CD4-positive, alpha-beta T cell treated with Interferon alpha-2 for 1 hour (primary cell): ENCODE measurements around the gene PSMF1.
"Not testable (repeated sequence)": the region's sequence is repeated elsewhere in the genome, so short reads cannot be mapped to it uniquely, and the experiment has no call there.

Experiments
- DNase-seq, 2 donors: peaks; one replicate each; pipeline ENCODE4 v3.0.0-alpha.2; 2020 to 2022

Gene PSMF1

DNA sequence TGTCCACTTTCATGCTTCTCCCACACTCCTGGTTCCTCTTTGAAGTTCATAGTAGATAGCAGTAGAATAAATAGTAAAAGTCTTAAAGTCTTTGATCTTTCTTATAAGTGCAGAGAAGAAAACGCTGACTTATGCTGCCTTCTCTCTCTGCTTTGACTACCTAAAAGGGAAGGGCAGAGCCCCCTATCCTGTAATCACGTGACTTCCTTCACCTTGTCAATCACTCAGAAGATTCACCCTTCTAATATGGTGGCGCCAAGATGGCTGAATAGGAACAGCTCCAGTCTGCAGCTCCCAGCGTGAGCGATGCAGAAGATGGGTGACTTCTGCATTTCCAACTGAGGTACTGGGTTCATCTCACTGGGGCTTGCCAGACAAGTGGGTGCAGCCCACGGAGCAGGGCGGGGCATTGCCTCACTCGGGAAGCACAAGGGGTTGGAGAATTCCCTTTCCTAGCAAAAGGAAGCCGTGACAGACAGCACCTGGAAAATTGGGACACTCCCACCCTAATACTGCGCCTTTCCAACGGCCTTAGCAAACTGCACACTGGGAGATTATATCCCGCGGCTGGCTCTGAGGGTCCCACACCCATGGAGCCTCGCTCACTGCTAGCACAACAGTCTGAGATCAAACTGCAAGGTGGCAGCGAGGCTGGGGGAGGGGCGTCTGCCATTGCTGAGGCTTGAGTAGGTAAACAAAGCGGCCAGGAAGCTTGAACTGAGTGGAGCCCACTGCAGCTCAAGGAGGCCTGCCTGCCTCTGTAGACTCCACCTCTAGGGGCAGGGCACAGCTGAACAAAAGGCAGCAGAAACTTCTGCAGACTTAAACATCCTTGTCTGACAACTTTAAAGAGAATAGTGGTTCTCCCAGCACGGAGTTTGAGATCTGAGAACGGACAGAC is 98.4 kb downstream of the PSMF1 start:
- DNase-seq: not testable (repeated sequence)
